Limb (tissue), 2 donors: ENCODE data around the gene TPCN2.

ENCODE experiments used
- DNase-seq, 2 donors: peaks; one replicate each; pipeline ENCODE4 v3.0.0-alpha.2; 2016; ENCODE audit errors: extremely low spot score in 2 of 2

The TPCN2 gene

DNA sequence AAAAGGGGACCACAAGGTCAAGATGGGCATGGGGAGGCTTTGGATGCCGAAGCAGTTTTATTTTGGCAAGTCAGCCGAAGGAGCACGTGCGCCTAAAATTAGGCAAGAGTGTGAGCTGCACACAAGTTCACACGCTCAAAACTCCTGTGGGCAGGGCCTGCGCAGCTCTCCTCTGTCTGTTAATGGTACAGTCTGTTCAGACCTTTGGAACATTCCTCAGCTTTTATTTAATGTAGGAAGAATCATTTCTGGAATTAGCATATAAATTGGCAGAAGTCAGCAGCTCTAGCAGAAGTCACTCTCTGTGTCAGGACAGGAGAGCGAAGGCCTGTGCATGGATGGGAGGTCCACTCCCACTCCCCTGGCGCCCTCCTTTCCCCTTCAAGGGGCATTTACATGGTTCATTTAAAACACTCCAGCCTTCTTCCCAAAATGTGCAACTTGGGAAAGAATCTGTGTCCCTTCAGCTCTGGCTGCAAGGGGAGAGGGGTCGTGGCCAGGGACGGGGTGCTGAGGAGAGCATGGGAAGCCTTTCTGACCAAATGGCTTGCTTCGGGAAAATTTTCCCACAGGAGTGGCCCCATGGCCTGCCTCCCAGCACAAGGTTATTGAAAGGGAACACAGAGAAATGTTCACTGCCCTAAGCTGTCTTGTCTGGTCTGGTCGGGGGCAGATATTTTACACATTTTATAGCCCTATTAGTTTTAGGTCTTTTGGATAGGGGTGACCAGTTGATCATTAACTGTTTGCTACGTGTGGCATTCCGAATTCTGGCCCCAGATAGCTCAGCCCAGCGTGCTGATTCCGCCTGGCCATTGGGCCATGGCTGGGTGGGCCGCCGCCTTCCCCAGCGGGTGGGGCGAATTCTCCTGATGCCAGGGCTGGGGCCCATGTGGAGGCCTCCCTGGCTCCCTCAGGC is 63.2 kb downstream of the TPCN2 start:
- DNase-seq = no peak

GRCh38 chr11:69113226-69113625 is 64.5 kb downstream of the TPCN2 start:
- DNase-seq = no peak

DNA sequence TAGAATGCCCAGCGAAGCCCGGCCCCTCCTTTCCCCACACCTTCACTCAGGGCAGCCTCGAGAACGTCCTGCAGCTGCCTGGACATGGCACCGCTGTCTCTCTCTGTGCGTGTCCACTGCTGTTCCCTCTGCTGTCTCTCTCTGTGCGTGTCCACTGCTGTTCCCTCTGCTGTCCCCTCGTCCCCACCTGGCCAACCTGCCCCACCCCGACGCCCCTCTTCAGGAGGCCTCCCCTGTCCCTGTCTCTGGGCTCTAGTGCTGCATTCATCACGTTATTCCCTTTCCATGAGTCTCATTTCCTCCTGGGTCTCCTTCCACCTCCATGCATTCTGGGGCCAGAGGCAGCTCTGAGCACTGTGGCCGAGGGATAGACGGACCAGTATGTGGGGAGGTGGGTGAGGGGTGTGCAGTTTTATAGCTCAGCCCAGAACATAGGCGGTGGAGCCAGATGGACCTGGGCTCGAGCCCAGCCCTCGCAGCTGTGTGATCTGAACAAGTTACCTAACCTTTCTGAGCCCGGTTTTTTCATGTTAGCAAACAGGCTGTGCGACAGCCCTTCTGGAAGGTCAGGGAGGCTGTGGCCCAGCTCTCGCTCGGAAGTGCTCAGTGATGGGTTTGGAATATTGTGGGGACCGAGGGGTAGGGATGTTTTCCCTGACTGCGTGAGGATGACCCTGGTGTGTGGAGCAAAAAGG is 65.1 kb downstream of the TPCN2 start:
- no peak for DNase-seq

- no peak for DNase-seq
Observed at GRCh38 chr11:69114362-69114761, 65.6 kb downstream of the TPCN2 start.

- no peak for DNase-seq
Observed at GRCh38 chr11:69114811-69115523, 66.2 kb downstream of the TPCN2 start.

GRCh38 chr11:69115586-69116560 is 67.1 kb downstream of the TPCN2 start:
- DNase-seq = no peak

DNA sequence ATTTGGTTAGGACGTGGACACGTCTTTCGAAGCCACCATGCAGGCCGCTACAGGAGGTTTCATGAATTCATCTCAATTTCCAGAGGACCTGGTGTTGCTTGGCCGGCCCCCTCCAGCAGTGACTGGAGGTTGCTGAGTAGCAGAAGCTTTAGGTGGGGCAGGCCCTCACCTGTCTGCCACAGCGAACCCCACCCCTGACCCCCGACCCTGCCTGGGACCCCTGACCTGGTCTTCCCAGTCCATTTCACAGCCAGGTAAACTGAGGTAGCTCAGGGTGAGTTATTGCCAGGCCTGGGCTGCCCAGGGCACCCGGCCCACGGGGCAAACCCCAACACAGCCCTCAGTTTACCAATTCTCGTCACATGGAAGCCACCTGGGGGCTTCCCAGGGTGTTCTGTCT is 67.9 kb downstream of the TPCN2 start:
- DNase-seq = no peak

- DNase-seq = peak in 1 of 2 donors; percentile 6
Observed at GRCh38 chr11:69119190-69119589, 70.5 kb downstream of the TPCN2 start.

DNA sequence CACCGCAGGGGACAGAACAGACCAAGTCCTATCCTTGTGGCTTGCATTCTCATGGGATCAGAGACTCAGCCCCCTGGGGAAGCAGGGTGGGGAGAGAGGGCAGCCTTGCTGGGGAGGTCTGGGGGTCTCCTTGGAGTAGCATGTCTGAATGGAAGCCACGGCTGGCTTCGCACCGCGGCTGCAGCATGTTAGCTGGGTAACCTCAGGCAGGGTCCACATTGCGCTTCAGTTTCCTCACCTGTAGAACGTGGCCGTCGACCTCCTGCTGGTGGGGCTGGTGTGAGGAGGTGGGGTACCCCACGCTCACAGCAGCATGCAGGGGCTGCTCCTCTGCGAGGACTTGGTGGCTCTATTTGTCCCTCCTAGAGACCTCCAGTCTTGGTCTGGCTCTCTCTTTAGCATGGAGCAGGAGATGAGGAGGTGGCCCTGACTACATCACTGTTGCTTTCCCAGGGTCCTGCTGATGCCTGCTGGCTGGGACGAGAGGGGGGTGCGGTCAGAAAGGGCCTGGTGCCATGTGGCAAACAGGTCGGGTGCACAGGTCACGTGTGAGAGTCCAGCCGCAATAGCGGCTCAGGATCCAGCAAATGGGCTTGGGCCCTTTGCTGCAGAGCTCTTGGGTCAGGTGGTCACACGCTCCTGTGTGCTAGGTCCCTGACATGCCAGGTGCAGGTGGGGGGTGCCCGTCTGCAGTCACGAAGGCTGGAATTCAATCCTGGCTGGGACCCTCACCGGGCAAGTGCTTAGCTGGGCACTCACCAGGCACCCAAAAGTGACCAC is 71.6 kb downstream of the TPCN2 start:
- DNase-seq = peak in 1 of 2 donors; percentile 15

DNA sequence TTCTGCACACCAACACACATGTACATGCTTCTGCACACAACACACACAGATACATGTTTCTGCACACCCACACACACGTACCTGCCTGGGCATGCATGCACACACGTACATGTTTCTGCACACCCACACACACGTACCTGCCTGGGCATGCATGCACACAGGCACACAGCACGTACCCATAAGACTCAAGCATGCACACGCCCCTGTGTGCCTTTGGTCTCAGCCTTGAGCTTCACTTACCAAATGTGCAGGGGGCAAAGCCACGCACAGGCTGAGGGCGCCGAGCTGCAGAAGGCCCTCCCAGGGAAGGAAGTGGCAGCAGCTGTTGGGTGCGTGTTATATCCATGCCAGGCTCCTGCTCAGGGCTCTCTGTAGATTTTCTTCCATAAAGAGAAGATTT is 72.3 kb downstream of the TPCN2 start:
- DNase-seq = peak in 1 of 2 donors; percentile 16

DNA sequence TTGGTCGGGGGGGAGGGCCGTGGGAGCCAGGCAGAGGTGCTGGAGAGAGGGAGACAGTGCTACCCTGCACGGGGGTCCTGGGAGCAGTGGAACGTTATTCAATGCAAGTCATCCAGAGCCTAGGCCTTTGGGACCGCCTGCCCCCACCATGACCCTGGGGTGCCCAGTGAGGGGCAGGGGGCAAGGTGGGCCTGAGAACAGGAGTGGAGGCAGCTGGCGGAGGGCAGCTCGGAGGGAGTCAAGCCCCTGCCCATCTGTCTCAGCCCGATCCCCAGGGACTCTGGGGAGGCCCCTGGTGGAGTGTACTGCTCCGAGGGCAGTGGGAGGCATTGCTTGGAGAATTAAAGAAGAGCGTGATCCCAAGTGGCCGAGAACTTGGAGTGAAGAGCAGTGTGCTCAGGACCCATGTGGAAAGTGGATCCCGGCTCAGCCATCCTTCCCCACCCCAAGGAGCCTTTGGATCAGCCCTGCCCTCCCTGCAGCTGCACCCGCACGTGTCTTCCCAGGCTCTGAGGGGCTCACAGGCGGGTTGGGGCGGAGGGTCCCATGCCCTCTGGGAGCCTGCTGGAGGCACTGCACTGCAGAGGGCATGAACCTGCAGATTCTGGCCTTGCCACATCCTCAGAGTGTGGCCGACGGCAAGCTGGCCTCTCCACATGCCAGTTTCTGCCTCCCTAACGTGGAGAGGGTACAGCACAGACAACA is 73.0 kb downstream of the TPCN2 start:
- DNase-seq = peak in 1 of 2 donors; percentile 28

GRCh38 chr11:69122326-69122629 is 73.5 kb downstream of the TPCN2 start:
- DNase-seq = no peak

DNA sequence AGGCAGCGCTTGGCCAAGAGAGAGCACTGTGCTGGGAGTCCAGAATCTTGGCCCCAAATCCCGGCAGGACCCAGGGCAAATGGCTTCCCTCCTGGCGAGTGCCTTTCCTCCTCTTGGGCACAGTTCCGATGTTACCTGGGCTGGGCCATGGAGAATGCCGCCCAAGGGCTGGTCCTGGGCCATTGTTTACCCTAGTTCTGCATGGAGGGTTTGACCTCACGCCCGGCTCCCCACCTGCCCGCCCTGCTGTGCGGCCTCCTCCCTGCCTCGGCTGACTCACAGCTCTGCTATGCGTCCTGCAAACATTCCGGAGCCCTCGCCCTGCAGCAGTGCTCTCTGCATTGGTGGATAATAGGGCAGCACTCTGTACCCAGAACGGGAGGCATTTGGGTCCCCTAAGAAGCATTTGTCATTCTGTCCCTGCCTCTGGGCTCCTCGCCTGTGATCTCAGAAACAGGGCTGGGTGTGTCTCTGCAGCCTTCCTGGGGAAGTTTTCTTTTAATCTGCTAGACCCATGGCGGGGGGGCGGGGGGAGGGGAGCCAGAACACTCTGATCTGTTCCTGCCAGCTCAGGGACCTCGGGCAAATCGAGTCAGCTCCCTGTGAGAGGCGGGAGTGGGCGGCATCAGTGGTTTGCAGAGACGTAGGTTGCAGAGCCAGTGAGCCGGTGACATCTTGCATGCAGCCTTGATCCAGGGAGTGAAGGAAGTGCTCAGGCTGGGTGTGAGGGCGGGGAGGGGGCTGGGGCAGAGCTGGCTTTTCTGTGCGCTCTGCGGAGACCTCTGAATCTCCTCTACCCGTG is 74.1 kb downstream of the TPCN2 start:
- peak in 1 of 2 donors; percentile 67 for DNase-seq

DNA sequence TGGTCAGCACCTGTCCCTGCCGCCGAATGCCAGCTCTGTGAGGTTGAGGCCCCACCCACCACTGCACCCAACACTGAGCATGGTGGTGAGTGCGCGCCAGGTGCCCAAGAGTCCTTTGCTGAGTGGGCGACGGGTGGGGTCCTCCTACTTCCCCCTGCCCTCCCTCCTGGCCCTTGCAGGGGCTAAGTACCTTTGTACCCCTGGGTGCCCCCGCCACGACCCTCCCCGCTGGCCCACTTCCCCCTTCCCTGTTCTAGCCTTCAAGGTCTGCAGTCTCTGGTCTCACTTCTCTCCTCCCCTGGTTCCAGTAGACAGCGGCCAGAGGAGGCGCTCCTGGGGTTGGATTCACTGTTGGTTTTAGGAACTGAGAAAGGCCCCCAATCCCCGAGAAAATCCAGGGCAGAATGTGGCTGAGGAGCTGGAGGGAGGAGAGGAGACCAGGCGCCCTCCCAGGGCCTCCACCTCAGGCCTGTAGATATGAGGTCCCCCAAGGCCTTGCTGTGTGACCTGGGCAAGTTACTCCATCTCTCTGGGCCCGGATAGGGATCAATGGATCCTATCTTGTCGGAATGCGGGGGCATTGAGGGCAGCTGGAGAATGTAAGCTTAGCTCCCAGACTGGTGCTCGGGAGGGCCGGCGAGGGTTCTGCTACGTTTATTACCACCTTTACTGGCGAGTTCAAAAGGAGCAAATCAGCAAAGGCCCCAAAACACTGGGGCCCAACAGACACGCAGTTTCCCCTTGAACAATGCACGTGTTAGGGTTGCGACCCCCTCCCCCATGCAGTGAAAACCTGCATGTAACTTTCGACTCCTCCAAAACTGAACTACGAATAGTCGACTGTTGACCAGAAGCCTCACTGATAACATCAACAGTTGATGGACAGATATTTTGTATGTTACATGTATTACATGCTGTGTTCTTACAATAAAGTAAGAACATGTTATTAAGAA is 75.1 kb downstream of the TPCN2 start:
- peak in 1 of 2 donors; percentile 15 for DNase-seq

- DNase-seq = no peak
Observed at GRCh38 chr11:69125861-69126260, 77.1 kb downstream of the TPCN2 start.

GRCh38 chr11:69126286-69126685 is 77.6 kb downstream of the TPCN2 start:
- DNase-seq = no peak

DNA sequence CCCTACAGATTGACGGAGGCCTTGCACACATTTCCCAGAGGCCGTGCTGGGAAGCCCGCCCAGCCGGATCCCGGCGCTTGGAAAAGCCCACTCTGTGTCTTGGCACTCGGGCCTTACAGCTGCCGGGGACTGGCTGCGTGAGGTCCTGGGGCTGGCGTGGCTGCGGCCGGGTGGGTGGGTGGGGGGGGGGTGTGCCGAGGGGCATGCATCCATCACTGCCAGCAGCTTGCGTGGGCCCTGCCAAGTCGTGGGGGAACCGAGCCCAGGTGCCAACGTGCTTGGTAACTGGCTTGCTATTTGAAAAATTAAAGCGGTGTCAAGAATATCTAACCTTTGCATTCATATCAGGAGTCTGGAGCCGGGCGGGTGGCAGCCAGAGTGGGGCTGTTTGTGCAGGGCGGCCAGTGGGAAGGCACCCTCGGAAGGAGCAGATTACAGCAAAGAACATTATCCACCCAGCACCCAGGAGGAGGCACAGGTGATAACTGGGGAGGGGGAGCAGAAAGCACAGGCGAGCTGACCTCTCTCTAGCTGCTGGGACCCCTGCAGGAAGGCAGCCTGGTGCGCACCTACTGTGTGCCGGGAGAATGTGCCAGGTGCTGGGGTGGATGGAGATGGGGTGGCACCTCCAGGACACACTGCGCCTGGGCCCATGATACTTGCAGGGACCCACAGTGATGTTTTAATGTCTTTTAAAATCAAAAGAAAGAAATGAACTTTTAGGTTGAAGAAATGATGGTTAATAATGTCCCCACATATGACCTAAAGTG is 78.5 kb downstream of the TPCN2 start:
- DNase-seq = peak in 1 of 2 donors; percentile 67
